NCI-H2171 treated with DMSO at 0.1 percent for 48 hours (cell line): Measurements from ENCODE around the gene C1orf21.

Experiments used
- DNase-seq: peaks from one replicate; lab custom pipeline; 2025; lab: John Stamatoyannopoulos, UW

The C1orf21 gene

DNA sequence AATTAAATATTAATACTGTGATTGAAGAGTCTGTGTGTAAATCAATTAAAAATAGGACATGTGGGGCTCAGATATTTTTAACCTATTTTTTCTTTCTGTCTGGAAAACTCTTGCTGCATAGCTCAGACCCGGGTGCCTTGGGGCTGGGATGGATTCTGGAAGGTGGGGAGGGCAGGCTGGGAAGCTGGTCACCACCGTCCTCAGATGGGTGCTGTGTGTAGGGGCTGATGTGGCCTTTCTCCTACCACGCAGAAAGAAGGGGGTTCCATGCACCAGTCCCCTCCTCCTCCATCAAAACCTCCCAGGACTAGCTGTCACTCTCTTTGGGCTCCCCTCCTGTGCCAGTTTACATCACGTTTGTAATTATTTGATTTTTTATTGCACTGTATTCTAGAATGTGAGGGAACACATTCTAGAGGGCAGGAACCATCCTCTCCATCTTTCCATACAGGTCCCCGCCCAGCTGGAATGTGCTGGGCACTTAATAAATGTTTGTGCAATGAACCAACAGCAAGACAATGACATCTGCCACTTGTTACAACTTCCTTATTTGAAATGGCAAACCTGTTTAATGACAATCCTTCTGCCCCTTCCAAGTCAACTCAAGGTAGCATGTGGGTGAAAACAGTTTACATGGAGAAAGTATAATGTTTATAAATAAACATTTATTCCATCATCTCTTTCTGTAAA lies 263.5 kb downstream of the C1orf21 start:
- no peak for DNase-seq

DNA sequence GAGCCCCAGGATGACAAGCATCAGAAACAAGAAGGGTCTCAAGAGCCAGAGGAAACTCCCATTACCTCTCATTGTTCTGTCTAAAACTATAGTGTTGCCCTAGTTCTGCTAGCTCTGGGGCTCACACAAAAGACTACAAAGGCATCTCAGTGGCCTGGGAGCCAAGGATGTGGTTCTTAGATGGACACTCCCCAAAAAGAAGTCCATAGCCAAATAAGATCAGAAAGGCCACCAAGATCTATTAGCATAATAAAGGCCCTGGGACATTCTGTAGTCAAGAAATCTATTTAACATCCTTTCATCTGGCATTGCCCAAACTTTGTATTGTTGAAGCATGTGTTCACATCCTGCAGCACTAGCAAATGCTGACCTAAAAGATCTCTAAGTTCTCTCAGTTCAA lies 268.4 kb downstream of the C1orf21 start:
- DNase-seq, result no peak

DNA sequence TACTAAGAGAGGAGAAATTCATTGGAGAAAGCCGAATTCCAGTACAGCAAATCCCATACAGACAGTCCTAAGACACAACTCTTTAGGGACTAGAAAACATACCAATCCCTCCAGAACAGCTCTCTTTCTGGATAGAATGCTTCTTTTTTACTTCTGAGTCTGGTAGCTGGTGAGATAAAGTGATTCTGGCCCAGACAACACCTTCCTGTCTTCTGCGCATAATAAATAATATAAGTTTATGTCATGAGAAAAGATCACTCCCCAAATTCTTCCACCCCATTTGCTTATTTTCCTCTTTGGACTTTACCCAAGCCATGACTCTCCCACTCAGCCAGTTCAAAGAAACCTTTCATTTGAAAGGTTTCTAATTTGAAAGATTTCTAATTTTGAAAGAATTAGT lies 269.4 kb downstream of the C1orf21 start:
- DNase-seq, result no peak

DNA sequence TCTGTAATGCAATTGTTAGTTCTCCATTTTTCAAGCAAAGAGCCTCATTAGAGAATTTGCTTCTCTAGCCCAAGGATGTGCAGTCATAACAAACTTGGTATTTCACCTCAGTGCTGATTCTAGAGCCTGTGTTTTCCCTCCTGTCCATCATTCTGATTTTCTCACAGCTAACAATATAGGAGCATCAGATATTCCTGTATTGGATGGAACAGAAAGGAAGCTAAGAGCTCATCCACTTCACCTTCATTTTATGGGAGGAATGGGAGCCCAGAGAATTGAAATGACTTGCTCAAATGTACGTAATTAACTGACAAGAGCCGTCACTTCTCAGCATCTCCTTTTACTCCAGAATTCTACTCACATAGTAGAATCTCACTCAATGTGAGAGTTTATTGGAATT lies 271.2 kb downstream of the C1orf21 start:
- DNase-seq, result no peak

DNA sequence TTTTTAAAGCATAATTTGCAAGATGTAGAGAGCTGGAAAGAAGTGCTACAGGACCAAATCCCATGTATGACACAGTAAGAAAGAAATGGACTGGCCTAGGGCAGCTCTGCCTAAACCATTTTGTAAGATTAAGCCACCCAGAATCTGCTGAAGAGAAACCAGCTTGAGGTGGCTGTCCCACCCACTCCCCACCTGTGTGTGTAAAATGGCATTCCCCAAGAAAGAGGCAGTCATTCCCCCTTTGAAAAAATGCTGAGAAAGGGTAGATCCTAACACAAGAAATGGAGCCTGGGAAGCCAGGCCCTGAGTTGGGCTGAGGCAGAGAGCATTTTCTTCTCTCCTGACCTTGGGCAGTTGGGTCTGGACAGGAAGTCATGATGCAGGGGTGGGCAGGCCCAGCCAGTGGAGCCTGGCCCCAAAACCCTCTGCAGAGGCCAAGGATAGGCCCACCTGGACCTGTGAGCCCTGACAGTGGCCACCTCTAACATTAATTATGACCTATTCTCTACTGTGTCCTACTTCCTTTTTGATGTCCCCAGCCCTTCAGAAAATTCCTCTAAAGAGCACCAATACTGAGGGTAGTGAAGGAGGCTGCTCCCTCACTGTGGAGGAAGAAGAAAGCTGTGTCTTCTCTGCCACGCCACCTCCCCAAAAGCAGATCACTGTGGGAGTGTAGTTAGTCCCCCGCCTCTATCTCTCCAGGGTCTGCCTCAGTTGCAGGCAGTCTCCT lies 273.8 kb downstream of the C1orf21 start:
- no peak for DNase-seq

DNA sequence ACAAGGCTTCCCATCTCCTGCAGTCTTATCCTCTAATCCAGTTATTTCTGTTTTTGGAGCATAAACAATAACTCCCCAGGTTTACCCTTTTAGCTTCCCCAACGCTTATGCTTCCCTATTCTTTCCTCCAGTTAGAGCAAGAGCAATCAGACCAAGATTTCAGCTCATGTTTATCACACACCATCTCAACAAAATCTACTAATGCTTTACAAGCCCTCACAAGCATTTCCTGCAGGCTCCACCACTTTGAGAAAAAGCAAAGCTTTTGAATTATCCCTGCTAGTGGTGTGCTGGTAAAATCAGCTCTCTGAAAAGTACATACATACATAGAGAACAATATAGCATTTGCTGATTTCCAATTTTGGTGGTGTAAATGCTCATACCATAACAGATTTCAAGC lies 275.0 kb downstream of the C1orf21 start:
- DNase-seq, result no peak

DNA sequence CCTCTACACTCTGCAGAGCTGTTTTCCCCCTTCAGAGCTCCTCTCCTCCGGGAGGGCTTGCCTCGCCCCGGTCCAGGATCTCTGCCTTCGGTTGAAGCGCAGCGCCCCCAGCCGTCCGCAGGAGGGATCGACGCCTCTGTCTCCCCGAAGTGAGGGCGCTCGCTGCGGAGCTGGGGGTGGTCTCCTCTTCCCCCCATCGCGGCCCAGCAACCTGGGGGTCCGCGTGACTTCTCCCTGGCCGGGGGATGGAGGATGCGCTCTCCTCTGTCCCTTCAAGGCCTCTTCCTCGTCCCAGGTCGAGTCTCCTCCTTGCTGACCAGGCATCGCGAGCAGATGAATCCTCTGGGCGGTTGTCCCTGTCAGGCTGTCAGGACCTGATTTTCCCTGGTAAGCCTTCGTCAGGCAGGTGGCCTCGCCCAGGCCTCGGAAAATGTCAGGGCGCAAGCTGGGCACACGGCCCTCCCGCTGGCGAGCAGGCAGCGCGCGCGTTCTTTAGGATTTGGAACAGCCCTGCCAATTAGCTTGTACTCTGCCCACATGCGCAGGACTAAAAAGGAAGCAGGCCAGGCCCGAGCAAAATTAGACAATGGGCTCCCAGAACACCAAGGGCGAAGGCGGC lies 277.3 kb downstream of the C1orf21 start:
- no peak for DNase-seq

DNA sequence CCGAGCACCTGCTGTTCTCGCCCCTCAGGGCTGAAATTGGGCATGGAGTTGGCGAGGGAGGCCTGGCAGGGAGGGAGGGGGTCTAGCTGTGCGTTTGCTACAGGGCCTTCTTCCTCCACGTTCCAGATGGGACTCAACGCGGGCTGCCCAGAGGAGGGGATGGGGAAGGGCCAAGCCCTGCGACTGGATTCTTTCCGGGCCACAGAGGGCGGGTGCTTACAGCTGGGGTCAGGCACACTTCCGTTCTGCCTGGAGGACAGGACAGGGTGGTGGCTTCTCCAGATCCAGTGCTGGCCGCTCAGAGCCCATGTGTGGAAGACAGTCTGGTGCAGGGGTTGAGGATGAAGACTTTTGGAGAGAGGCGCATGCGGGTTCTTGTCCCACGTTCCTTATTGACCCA lies 277.8 kb downstream of the C1orf21 start:
- DNase-seq, result no peak

DNA sequence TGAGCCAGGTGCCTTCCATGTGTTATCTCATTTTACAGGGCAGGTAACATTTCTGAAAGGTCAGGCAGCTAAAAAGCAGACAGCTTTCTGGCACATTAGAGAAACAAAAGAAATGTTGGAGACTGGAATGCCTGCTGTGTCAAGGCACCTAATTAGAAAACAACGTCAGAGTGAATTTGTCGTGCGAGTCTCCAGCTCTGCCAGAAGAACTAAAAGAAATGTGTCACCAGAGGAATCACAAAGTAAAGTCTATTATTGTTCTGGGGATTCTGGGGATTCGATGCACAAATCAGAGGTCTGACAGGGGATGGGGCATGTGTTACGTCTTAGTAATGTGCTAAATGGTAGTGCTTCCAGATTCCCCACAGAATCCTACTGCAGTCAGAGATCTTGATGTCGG lies 278.5 kb downstream of the C1orf21 start:
- no peak for DNase-seq

DNA sequence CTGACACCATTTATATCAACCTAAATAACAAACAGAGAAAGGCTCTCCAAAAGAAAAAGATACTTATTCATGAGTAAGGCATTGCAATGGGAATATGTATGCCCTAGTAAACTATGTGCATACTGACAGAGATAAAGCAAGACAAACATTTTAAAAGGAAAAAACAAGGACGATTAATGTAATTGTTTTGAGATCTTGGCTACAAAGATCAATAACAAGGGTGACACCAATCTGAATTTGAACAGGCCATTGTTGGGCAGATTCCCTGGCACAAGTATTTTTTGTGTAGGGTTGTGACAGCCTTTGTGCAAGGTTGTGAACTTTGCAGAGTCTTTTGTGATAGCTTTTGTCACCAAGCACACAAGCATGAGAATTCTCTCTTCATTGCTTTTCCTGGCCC lies 282.6 kb downstream of the C1orf21 start:
- no peak for DNase-seq

DNA sequence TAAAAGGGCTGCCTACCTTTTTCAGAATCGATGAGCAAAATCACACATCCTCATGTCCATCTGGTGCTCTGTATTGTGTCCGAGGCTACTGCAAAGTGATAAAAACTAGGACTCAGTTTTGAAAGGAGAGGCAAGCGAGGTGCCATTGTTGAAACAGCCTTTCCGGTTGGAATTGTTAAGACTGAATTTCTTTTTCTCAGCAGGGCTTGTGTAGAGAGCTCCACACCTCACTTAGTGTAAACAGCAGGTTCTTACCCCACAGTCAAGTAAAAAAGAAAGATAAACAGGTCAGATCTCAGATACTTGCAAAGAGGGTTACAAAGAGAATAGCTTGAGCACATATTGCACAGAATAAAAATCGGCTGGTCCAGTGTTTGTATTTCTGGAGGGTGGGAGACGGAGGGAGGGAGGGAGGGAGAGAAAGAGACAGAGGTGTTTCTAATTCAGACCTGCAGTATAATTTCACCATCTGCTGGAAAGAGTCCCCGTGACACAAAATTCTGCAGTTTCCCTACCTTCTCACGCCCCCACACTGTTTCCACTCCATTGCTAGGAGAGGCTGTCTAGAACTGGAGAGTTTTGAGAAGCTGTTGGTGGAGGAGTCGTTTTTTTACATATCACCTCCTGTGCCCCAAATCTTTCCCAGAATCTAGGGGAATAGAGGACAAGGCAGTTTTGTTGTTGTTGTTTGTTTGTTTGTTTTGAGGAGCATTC lies 285.3 kb downstream of the C1orf21 start:
- no peak for DNase-seq

DNA sequence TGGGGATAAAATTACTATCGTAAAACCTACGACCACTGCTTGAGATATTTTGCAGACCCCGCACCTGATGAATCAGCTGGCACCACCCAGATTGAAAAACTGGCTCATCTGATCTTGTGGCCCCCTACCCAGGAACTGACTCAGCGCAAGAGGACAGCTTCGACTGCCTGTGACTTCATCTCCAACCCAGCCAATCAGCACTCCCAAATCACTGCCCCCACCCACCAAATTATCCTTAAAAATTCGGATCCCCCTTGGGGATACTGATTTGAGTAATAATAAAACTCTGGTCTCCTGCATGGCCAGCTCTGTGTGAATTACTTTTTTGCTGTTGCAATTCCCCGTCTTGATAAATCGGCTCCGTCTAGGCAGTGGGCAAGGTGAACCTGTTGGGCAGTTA lies 286.5 kb downstream of the C1orf21 start:
- DNase-seq, result no peak

DNA sequence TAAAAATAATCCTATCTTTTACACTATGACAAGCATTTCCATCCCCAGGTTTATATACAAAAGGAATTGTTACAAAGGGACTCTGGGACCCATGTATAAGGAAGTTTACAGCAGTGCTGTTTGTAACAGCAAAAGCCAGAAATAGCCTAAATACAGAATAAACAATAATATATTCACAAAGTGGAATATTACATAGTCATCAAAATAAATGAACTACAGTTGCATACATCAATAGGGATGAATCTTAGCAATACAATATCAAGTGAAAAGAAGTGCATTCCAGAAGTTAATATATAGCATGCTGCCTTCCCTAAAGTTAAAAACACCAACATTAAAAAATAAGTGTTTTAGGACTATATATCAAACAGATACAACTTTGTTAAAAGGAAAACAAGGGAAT lies 290.5 kb downstream of the C1orf21 start:
- no peak for DNase-seq
